K562 (cell line): ENCODE results near the gene ATXN1. TPM values are rescaled to one million over a fixed set of nuclear protein-coding genes. Genes with fewer than 3 reads are reported as not detected.
A peak's percentile ranks its signal among the peaks of the same experiment; 100 is the strongest.

ENCODE experiments used
- CBX8 ChIP-seq: fragments of 200-600 bp; sonication (generic); IDR thresholded peaks from 2 replicates; pipeline ENCODE4 v1.6.1; 2012; ENCODE audit warnings: borderline replicate concordance, mixed run types, low read depth, mild to moderate bottlenecking, moderate library complexity, mixed read lengths, low read length, control low read depth, inconsistent platforms; ENCODE audit not compliant: poor library complexity, severe bottlenecking; ENCODE audit errors: extremely low read depth
- CTBP1 ChIP-seq: fragments of 450-650 bp; IDR thresholded peaks from 2 replicates; pipeline ENCODE4 v1.6.1; 2016; ENCODE audit warnings: borderline replicate concordance
- FOSL1 ChIP-seq: fragments of 200-800 bp; sonication (Bioruptor generic); conservative IDR thresholded peaks from 2 replicates; pipeline ENCODE4 v1.6.1; 2016; ENCODE audit warnings: missing genetic modification characterization, missing compliant biosample characterization
- HDAC1 ChIP-seq, 2 experiments: fragments of 450-650 bp; IDR thresholded peaks; 2 replicates each; pipeline ENCODE4 v1.6.1; 2016 to 2017; ENCODE audit warnings: inconsistent platforms in 1 of 2, mild to moderate bottlenecking in 1 of 2, moderate library complexity in 1 of 2
- HNRNPL ChIP-seq: fragments of 200-400 bp; formaldehyde crosslinking; IDR thresholded peaks from 2 replicates; pipeline ENCODE4 v1.6.1; 2017; ENCODE audit warnings: low read depth, mild to moderate bottlenecking, low read length
- NR2C1 ChIP-seq, 2 experiments: fragments of 450-650 bp; IDR thresholded peaks; 2 replicates each; pipeline ENCODE4 v1.6.1; 2017; ENCODE audit warnings: mild to moderate bottlenecking in 2 of 2, antibody characterized with exemption in 1 of 2, inconsistent platforms in 1 of 2, missing compliant biosample characterization in 1 of 2, missing genetic modification characterization in 1 of 2
- NR2C2 ChIP-seq, 2 experiments: fragments of 200-800 bp in 1 of 2; sonication (Bioruptor generic) in 1 of 2; sonication (generic) in 1 of 2; formaldehyde crosslinking in 1 of 2; IDR thresholded peaks; 2 replicates each; pipeline versions ENCODE4 v1.6.1 to v1.8.0; 2016 to 2022; ENCODE audit warnings: mild to moderate bottlenecking in 1 of 2, missing compliant biosample characterization in 1 of 2, missing genetic modification characterization in 1 of 2, missing genetic modification reagents in 1 of 2
- PPARD ChIP-seq: fragments of 250-450 bp; sonication (Bioruptor Pico); IDR thresholded peaks from 2 replicates; pipeline ENCODE4 v1.8.0; 2022; ENCODE audit warnings: inconsistent platforms, mild to moderate bottlenecking, moderate library complexity
- RBFOX2 ChIP-seq: fragments of 200-400 bp; formaldehyde crosslinking; IDR thresholded peaks from 2 replicates; pipeline ENCODE4 v1.6.1; 2017; ENCODE audit warnings: low read depth, mild to moderate bottlenecking, low read length, moderate library complexity
- RBM22 ChIP-seq: fragments of 200-400 bp; formaldehyde crosslinking; IDR thresholded peaks from 2 replicates; pipeline ENCODE4 v1.6.1; 2018; ENCODE audit warnings: low read length, low read depth; ENCODE audit not compliant: poor library complexity, severe bottlenecking
- SETDB1 ChIP-seq: IDR thresholded peaks from one replicate; pipeline ENCODE4 v1.6.1; 2012; ENCODE audit warnings: low read length, control low read depth, inconsistent platforms
- ZNF143 ChIP-seq: sonication (generic); formaldehyde crosslinking; IDR thresholded peaks from 2 replicates; pipeline ENCODE4 v1.9.0; 2022; ENCODE audit warnings: mild to moderate bottlenecking, missing genetic modification reagents
- ZNF511 ChIP-seq: sonication (generic); formaldehyde crosslinking; IDR thresholded peaks from 2 replicates; pipeline ENCODE4 v1.8.0; 2022; ENCODE audit warnings: mild to moderate bottlenecking, missing genetic modification reagents
- ZNF57 ChIP-seq: fragments of 450-650 bp; formaldehyde crosslinking; IDR thresholded peaks from 2 replicates; pipeline ENCODE4 v1.4.0; 2020; ENCODE audit warnings: mild to moderate bottlenecking, moderate library complexity
- ZNF75A ChIP-seq: fragments of 450-650 bp; formaldehyde crosslinking; IDR thresholded peaks from 2 replicates; pipeline ENCODE4 v1.4.0; 2020; ENCODE audit warnings: mild to moderate bottlenecking
- polyA plus RNA-seq, 8 experiments: library from polyadenylated mRNA; depleted of rRNA in 4 of 8; stranded (reverse) in 5 of 8; unstranded in 3 of 8; fragments of >200 nt; fragmentation: Nextera tagmentation in 2 of 8; fragmentation: Illumina TruSeq in 1 of 8; extraction: Ambion mirVana in 2 of 8; extraction: Trizol in 1 of 8; gene quantifications; 2 replicates each; pipeline versions ENCODE4 v1.2.1 to v1.2.3, GENCODE V29; 2011 to 2014; ENCODE audit warnings: inconsistent platforms in 1 of 8, missing spikeins in 1 of 8
- total RNA-seq, 7 experiments: library from RNA; depleted of rRNA in 6 of 7; stranded (reverse); fragments of >200 nt in 6 of 7; fragmentation: Illumina TruSeq in 2 of 7; extraction: Trizol in 2 of 7; gene quantifications; 2 replicates each; pipeline versions ENCODE4 v1.2.1 to v1.2.3, GENCODE V29; 2011 to 2021; ENCODE audit warnings: low replicate concordance in 1 of 7
- TF ChIP-seq, protein P1 (sequence below), 2 experiments: fragments of 150-350 bp in 1 of 2; IDR thresholded peaks; 2 replicates each; pipeline ENCODE4 v1.6.1; 2012 to 2016; ENCODE audit warnings: low read depth in 2 of 2, low read length in 2 of 2, mild to moderate bottlenecking in 1 of 2, moderate library complexity in 1 of 2
- TF ChIP-seq, protein P2 (sequence below): sonication (generic); formaldehyde crosslinking; IDR thresholded peaks from 2 replicates; pipeline ENCODE4 v1.8.0; 2022; ENCODE audit warnings: mild to moderate bottlenecking, missing genetic modification reagents

The ATXN1 gene
- total and polyA plus RNA-seq, 9 of the 15 experiments (the other 6 are each of a cell fraction or from before 2014, with no cell fraction given) = under 0.01 to 1.2 (median 0.58) TPM

- TF ChIP-seq NR2C1 (IDR thresholded peaks at IDR 0.05) (no peak), NR2C1 (tag; IDR thresholded peaks at IDR 0.05) (no peak), HDAC1 (IDR thresholded peaks at IDR 0.05) (peak in 1 of 2 experiments; percentile 57; a peak in 1 of 4 replicates), NR2C2 (CRISPR knock-in tag; IDR thresholded peaks at IDR 0.05) (no peak), NR2C2 (tag; IDR thresholded peaks at IDR 0.05) (no peak), ZNF143 (CRISPR knock-in tag) (no peak), RBFOX2 (peak; percentile 3), ZNF75A (CRISPR knock-in tag) (no peak), HNRNPL (no peak), ZNF57 (no peak), FOSL1 (tag) (no peak), RBM22 (peak; percentile 39), CBX8 (no peak), SETDB1 (no peak), CTBP1 (no peak), PPARD (no peak), ZNF511 (CRISPR knock-in tag) (no peak)
- TF ChIP-seq, protein P1, sequence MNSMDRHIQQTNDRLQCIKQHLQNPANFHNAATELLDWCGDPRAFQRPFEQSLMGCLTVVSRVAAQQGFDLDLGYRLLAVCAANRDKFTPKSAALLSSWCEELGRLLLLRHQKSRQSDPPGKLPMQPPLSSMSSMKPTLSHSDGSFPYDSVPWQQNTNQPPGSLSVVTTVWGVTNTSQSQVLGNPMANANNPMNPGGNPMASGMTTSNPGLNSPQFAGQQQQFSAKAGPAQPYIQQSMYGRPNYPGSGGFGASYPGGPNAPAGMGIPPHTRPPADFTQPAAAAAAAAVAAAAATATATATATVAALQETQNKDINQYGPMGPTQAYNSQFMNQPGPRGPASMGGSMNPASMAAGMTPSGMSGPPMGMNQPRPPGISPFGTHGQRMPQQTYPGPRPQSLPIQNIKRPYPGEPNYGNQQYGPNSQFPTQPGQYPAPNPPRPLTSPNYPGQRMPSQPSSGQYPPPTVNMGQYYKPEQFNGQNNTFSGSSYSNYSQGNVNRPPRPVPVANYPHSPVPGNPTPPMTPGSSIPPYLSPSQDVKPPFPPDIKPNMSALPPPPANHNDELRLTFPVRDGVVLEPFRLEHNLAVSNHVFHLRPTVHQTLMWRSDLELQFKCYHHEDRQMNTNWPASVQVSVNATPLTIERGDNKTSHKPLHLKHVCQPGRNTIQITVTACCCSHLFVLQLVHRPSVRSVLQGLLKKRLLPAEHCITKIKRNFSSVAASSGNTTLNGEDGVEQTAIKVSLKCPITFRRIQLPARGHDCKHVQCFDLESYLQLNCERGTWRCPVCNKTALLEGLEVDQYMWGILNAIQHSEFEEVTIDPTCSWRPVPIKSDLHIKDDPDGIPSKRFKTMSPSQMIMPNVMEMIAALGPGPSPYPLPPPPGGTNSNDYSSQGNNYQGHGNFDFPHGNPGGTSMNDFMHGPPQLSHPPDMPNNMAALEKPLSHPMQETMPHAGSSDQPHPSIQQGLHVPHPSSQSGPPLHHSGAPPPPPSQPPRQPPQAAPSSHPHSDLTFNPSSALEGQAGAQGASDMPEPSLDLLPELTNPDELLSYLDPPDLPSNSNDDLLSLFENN (IDR thresholded peaks at IDR 0.05; ENCODE audit: low read depth in 2 of 2, low read length in 2 of 2) = no peak
- TF ChIP-seq, protein P2, sequence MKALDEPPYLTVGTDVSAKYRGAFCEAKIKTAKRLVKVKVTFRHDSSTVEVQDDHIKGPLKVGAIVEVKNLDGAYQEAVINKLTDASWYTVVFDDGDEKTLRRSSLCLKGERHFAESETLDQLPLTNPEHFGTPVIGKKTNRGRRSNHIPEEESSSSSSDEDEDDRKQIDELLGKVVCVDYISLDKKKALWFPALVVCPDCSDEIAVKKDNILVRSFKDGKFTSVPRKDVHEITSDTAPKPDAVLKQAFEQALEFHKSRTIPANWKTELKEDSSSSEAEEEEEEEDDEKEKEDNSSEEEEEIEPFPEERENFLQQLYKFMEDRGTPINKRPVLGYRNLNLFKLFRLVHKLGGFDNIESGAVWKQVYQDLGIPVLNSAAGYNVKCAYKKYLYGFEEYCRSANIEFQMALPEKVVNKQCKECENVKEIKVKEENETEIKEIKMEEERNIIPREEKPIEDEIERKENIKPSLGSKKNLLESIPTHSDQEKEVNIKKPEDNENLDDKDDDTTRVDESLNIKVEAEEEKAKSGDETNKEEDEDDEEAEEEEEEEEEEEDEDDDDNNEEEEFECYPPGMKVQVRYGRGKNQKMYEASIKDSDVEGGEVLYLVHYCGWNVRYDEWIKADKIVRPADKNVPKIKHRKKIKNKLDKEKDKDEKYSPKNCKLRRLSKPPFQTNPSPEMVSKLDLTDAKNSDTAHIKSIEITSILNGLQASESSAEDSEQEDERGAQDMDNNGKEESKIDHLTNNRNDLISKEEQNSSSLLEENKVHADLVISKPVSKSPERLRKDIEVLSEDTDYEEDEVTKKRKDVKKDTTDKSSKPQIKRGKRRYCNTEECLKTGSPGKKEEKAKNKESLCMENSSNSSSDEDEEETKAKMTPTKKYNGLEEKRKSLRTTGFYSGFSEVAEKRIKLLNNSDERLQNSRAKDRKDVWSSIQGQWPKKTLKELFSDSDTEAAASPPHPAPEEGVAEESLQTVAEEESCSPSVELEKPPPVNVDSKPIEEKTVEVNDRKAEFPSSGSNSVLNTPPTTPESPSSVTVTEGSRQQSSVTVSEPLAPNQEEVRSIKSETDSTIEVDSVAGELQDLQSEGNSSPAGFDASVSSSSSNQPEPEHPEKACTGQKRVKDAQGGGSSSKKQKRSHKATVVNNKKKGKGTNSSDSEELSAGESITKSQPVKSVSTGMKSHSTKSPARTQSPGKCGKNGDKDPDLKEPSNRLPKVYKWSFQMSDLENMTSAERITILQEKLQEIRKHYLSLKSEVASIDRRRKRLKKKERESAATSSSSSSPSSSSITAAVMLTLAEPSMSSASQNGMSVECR = 0 out of 2 replicates have a peak, but pooled peaks have one; percentile 4
These were observed at the start of gene ATXN1 (continued) for GRCh38 chr6:16760516-16761470.
